SK-N-SH (cell line): ENCODE results near the gene PRDM8. TPM values are rescaled to one million over a fixed set of nuclear protein-coding genes. Genes with fewer than 3 reads are reported as not detected.

Experiments used
- CTCF ChIA-PET: fragments of 300-600, 350-600 bp; formaldehyde crosslinking; extraction: SDS; loops from one replicate; lab custom pipeline; 2021; lab: Yijun Ruan, JAX
- POLR2A ChIA-PET: fragments of 350-600 bp; sonication (Branson Sonifier 250); formaldehyde crosslinking; extraction: SDS; loops from one replicate; lab custom pipeline; 2020; ENCODE audit warnings: antibody characterized with exemption, inconsistent platforms; lab: Yijun Ruan, JAX
- DNase-seq: peaks from one replicate; pipeline ENCODE4 v3.0.0; 2012
- H2AFZ ChIP-seq: fragments of 200-600 bp; sonication (generic); 2 replicates; pipeline ENCODE4 v1.8.1; 2016; ENCODE audit warnings: antibody characterized with exemption, mild to moderate bottlenecking, low read depth
- H3F3A ChIP-seq: fragments of 200-600 bp; sonication (generic); replicated peaks from 2 replicates; pipeline ENCODE3; 2016; ENCODE audit warnings: antibody characterized with exemption, mild to moderate bottlenecking; ENCODE audit not compliant: insufficient read depth
- H3K27ac ChIP-seq, 2 experiments: fragments of 200-500 bp in 1 of 2; fragments of 200-600 bp in 1 of 2; sonication (Bioruptor generic) in 1 of 2; sonication (generic), shearing (Covaris generic) in 1 of 2; 2 replicates each; pipeline versions ENCODE4 v1.5.1 to v1.6.1; 2014 to 2016; ENCODE audit warnings: low read depth in 2 of 2, inconsistent platforms in 1 of 2, low read length in 1 of 2, mild to moderate bottlenecking in 1 of 2, mixed read lengths in 1 of 2
- H3K27me3 ChIP-seq: fragments of 200-600 bp; sonication (generic), shearing (Covaris generic); 2 replicates; pipeline ENCODE4 v1.6.1; 2016; ENCODE audit warnings: mixed run types; ENCODE audit not compliant: insufficient read depth
- H3K36me3 ChIP-seq, 2 experiments: fragments of 200-500 bp in 1 of 2; fragments of 200-600 bp in 1 of 2; sonication (Bioruptor generic) in 1 of 2; sonication (generic) in 1 of 2; replicated peaks in 1 of 2; 2 replicates each; pipeline versions ENCODE3 to v1.5.1; 2014 to 2016; ENCODE audit warnings: low read length in 1 of 2, mild to moderate bottlenecking in 1 of 2; ENCODE audit not compliant: insufficient read depth in 2 of 2, control insufficient read depth in 1 of 2
- H3K4me1 ChIP-seq, 2 experiments: fragments of 200-500 bp in 1 of 2; fragments of 200-600 bp in 1 of 2; sonication (Bioruptor generic) in 1 of 2; sonication (generic), shearing (Covaris generic) in 1 of 2; 2 replicates each; pipeline versions ENCODE4 v1.5.1 to v1.6.1; 2014 to 2016; ENCODE audit warnings: low read depth in 1 of 2, low read length in 1 of 2, mixed run types in 1 of 2; ENCODE audit not compliant: insufficient read depth in 2 of 2, control insufficient read depth in 1 of 2
- H3K4me2 ChIP-seq: fragments of 200-600 bp; sonication (generic), shearing (Covaris generic); 2 replicates; pipeline ENCODE4 v1.6.1; 2017; ENCODE audit warnings: mixed run types
- H3K4me3 ChIP-seq, 2 experiments: fragments of 200-500 bp in 1 of 2; fragments of 200-600 bp in 1 of 2; sonication (Bioruptor generic) in 1 of 2; sonication (generic), shearing (Covaris generic) in 1 of 2; 2 replicates each; pipeline versions ENCODE4 v1.5.1 to v1.8.1; 2014 to 2016; ENCODE audit warnings: low read depth in 2 of 2, inconsistent platforms in 1 of 2, low read length in 1 of 2, mild to moderate bottlenecking in 1 of 2, mixed read lengths in 1 of 2, moderate library complexity in 1 of 2
- H3K79me2 ChIP-seq: fragments of 200-600 bp; sonication (generic); 2 replicates; pipeline ENCODE4 v1.8.1; 2017; ENCODE audit warnings: mild to moderate bottlenecking; ENCODE audit not compliant: insufficient read depth
- H3K9ac ChIP-seq: fragments of 200-600 bp; sonication (generic); 2 replicates; pipeline ENCODE4 v1.6.1; 2017; ENCODE audit warnings: mixed run types
- H3K9me2 ChIP-seq: fragments of 200-600 bp; sonication (generic); 2 replicates; pipeline ENCODE4 v1.6.1; 2017; ENCODE audit warnings: mixed run types
- H3K9me3 ChIP-seq: fragments of 200-600 bp; sonication (generic); 2 replicates; pipeline ENCODE4 v1.6.1; 2017; ENCODE audit warnings: mixed run types, mild to moderate bottlenecking, moderate library complexity
- H4K20me1 ChIP-seq: fragments of 200-600 bp; sonication (generic); 2 replicates; pipeline ENCODE4 v1.6.1; 2017; ENCODE audit warnings: mild to moderate bottlenecking, mixed run types; ENCODE audit not compliant: insufficient read depth
- CTCF ChIP-seq: fragments of 200-600 bp; sonication (generic); IDR thresholded peaks from 2 replicates; pipeline ENCODE4 v1.6.1; 2017; ENCODE audit warnings: antibody characterized with exemption, mild to moderate bottlenecking, moderate library complexity
- ELF1 ChIP-seq: IDR thresholded peaks from 2 replicates; pipeline ENCODE4 v1.4.0; 2012
- EP300 ChIP-seq, 2 experiments: IDR thresholded peaks; 2 replicates each; pipeline versions ENCODE4 v1.4.0 to v1.6.1; 2012; ENCODE audit warnings: borderline replicate concordance in 1 of 2, low read depth in 1 of 2, low read length in 1 of 2
- FOSL2 ChIP-seq: IDR thresholded peaks from 2 replicates; pipeline ENCODE4 v1.4.0; 2012; ENCODE audit warnings: low read depth, mild to moderate bottlenecking, moderate library complexity, borderline replicate concordance
- FOXM1 ChIP-seq: IDR thresholded peaks from 2 replicates; pipeline ENCODE4 v1.4.0; 2012; ENCODE audit warnings: low read depth, mild to moderate bottlenecking
- GABPA ChIP-seq: IDR thresholded peaks from 2 replicates; pipeline ENCODE4 v1.4.0; 2012; ENCODE audit warnings: low read depth, mild to moderate bottlenecking
- GATA2 ChIP-seq: sonication (generic); formaldehyde crosslinking; IDR thresholded peaks from 2 replicates; pipeline ENCODE4 v1.5.0; 2020; ENCODE audit warnings: mild to moderate bottlenecking, missing genetic modification reagents
- IRF3 ChIP-seq: fragments of 150-350 bp; IDR thresholded peaks from 2 replicates; pipeline ENCODE4 v1.6.1; 2016; ENCODE audit warnings: mild to moderate bottlenecking, low read depth, low read length
- JUND ChIP-seq: IDR thresholded peaks from 2 replicates; pipeline ENCODE4 v1.4.0; 2012
- MEF2A ChIP-seq: IDR thresholded peaks from 2 replicates; pipeline ENCODE4 v1.4.0; 2012; ENCODE audit warnings: low read depth, borderline replicate concordance
- NFIC ChIP-seq: IDR thresholded peaks from 2 replicates; pipeline ENCODE4 v1.4.0; 2012; ENCODE audit warnings: borderline replicate concordance
- NRF1 ChIP-seq: IDR thresholded peaks from 2 replicates; pipeline ENCODE4 v1.6.1; 2012; ENCODE audit warnings: low read depth, mild to moderate bottlenecking, low read length
- RAD21 ChIP-seq: IDR thresholded peaks from 2 replicates; pipeline ENCODE4 v1.6.1; 2012; ENCODE audit warnings: mild to moderate bottlenecking, low read length
- RCOR1 ChIP-seq: fragments of 150-350 bp; IDR thresholded peaks from 2 replicates; pipeline ENCODE4 v1.6.1; 2017; ENCODE audit warnings: antibody characterized with exemption, low read length
- RFX5 ChIP-seq: IDR thresholded peaks from 2 replicates; pipeline ENCODE4 v1.6.1; 2012; ENCODE audit warnings: mild to moderate bottlenecking, improper control_type of control experiment, low read length
- RXRA ChIP-seq: IDR thresholded peaks from 2 replicates; pipeline ENCODE4 v1.4.0; 2012; ENCODE audit warnings: low read depth, mild to moderate bottlenecking, borderline replicate concordance
- SIN3A ChIP-seq: IDR thresholded peaks from 2 replicates; pipeline ENCODE4 v1.6.1; 2012; ENCODE audit warnings: low read depth, mild to moderate bottlenecking, low read length, moderate library complexity, borderline replicate concordance
- SMC3 ChIP-seq: IDR thresholded peaks from 2 replicates; pipeline ENCODE4 v1.6.1; 2012; ENCODE audit warnings: low read depth, low read length, improper control_type of control experiment
- TCF12 ChIP-seq: IDR thresholded peaks from 2 replicates; pipeline ENCODE4 v1.4.0; 2012
- USF2 ChIP-seq: fragments of 150-350 bp; IDR thresholded peaks from 2 replicates; pipeline ENCODE4 v1.6.1; 2017; ENCODE audit warnings: antibody characterized with exemption, low read length, low read depth, borderline replicate concordance
- YY1 ChIP-seq: IDR thresholded peaks from 2 replicates; pipeline ENCODE4 v1.4.0; 2012; ENCODE audit warnings: low read depth, mild to moderate bottlenecking
- WGBS: methylation state at CpG from one replicate; pipeline ENCODE4 v1.1.6; 2017; ENCODE audit warnings: low lambda C conversion rate; 5-methylcytosine and 5-hydroxymethylcytosine counted together
- polyA plus RNA-seq, 3 experiments: library from polyadenylated mRNA; depleted of rRNA; stranded (reverse); fragments of >200 nt; gene quantifications; 2 replicates each; pipeline ENCODE4 v1.2.3, GENCODE V29; 2012
- TF ChIP-seq, protein P1 (sequence below): IDR thresholded peaks from 2 replicates; pipeline ENCODE4 v1.4.0; 2012; ENCODE audit warnings: low read depth, borderline replicate concordance

Gene PRDM8
- polyA plus RNA-seq, 1 of the 3 experiments (the other 2 are of a cell fraction): 3.5 TPM

DNA sequence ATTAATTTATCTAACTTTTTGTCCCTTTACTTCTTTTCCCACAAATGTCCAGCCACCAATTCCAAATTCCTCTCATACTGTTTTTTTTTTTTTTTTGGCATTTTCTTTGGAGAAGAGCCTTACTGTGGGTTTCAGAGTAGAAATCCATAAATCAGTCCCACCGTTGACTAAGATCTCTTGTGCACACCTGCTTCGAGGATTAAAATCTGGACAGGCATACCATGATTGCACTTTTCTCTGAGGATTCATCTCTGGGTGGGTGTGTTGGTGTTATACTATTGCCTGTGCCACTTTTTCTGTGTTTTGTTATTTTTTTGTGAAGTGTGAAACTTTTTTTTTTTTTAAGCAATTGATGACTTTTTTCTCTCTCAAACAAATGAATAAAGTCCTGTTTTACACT lies 13.2 kb downstream of the PRDM8 start:
- no peak overlapping the region for H3K27ac ChIP-seq
- peaks cover 0 to 7% of the 10 kb centered on the region in 2 experiments; a peak in 1 of 4 replicates for H3K4me1 ChIP-seq
- no peak for DNase-seq
- H3K4me3 ChIP-seq: no peak overlapping the region
- no peaks in the 10 kb centered on the region for H3K9me2 ChIP-seq
- no peaks in the 10 kb centered on the region for H3K9me3 ChIP-seq
- ChIA-PET CTCF (interaction anchor here (1.3 to 2.9 kb wide), 2 partner anchors 10 to 1258 kb away, joined by 9 to 17 read pairs; no protein-coding TSS in a partner anchor), POLR2A (no interaction called here)
- no peaks in the 10 kb centered on the region for H4K20me1 ChIP-seq
- H2AFZ ChIP-seq: no peak overlapping the region
- no peak overlapping the region for H3K9ac ChIP-seq
- H3F3A ChIP-seq: peaks cover 24% of the 10 kb centered on the region
- TF ChIP-seq RXRA: no peak
- TF ChIP-seq JUND: no peak
- TF ChIP-seq NFIC: no peak
- no peak for TF ChIP-seq MEF2A
- TF ChIP-seq NRF1: no peak
- TF ChIP-seq, protein P1, sequence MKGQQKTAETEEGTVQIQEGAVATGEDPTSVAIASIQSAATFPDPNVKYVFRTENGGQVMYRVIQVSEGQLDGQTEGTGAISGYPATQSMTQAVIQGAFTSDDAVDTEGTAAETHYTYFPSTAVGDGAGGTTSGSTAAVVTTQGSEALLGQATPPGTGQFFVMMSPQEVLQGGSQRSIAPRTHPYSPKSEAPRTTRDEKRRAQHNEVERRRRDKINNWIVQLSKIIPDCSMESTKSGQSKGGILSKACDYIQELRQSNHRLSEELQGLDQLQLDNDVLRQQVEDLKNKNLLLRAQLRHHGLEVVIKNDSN: no peak
- no peak for TF ChIP-seq SIN3A
- TF ChIP-seq SMC3: no peak
- no peak for TF ChIP-seq RAD21
- TF ChIP-seq GATA2 (CRISPR knock-in tag): no peak
- TF ChIP-seq ELF1: no peak
- no peak for TF ChIP-seq YY1
- no peak for TF ChIP-seq FOXM1
- H3K36me3 ChIP-seq: no peaks in the 10 kb centered on the region
- WGBS: 70% methylated on average over 2 of the region's 2 CpGs
- H3K79me2 ChIP-seq: no peaks in the 10 kb centered on the region
- no peak overlapping the region for H3K4me2 ChIP-seq
- no peaks in the 10 kb centered on the region for H3K27me3 ChIP-seq

GRCh38 chr4:80213117-80213815 lies 16.0 kb downstream of the PRDM8 start:
- H3K27me3 ChIP-seq: no peaks in the 10 kb centered on the region
- no peak overlapping the region for H3K9ac ChIP-seq
- ChIA-PET CTCF (interaction anchor here (0.8 to 2.9 kb wide), 11 partner anchors 7 to 1262 kb away, joined by 3 to 17 read pairs (median 3); partner anchors contain the start of genes ANTXR2 and CFAP299), POLR2A (no interaction called here)
- no peaks in the 10 kb centered on the region for H3K9me2 ChIP-seq
- no peak overlapping the region for H3K4me3 ChIP-seq
- 53% methylated on average over 5 of the region's 5 CpGs for WGBS
- H3K79me2 ChIP-seq: no peaks in the 10 kb centered on the region
- H3K27ac ChIP-seq: peak overlapping the region; percentile 11 to 41; a peak in 3 of 4 replicates
- H3K4me1 ChIP-seq: peaks cover 0 to 7% of the 10 kb centered on the region in 2 experiments; a peak in 1 of 4 replicates
- H3F3A ChIP-seq: peaks cover 29% of the 10 kb centered on the region
- H3K9me3 ChIP-seq: no peaks in the 10 kb centered on the region
- no peaks in the 10 kb centered on the region for H4K20me1 ChIP-seq
- peak overlapping the region; percentile 13; the same call in 1 of the 2 replicates for H3K4me2 ChIP-seq
- H2AFZ ChIP-seq: peak overlapping the region; percentile 17; the same call in 1 of the 2 replicates
- DNase-seq: no peak
- no peaks in the 10 kb centered on the region for H3K36me3 ChIP-seq
- no peak for TF ChIP-seq USF2
- TF ChIP-seq GABPA: no peak
- no peak for TF ChIP-seq CTCF
- TF ChIP-seq TCF12: no peak
- TF ChIP-seq NRF1: no peak
- no peak for TF ChIP-seq EP300 (IDR thresholded peaks at IDR 0.05; ENCODE audit: borderline replicate concordance in 1 of 2, low read depth in 1 of 2, low read length in 1 of 2)
- TF ChIP-seq JUND: no peak
- no peak for TF ChIP-seq YY1
- no peak for TF ChIP-seq ELF1
- no peak for TF ChIP-seq RAD21
- TF ChIP-seq RXRA: no peak
- TF ChIP-seq FOSL2: no peak
- no peak for TF ChIP-seq RFX5
- no peak for TF ChIP-seq IRF3
- TF ChIP-seq RCOR1: no peak
